ENCODE results near the gene PKP2.

The PKP2 gene

DNA sequence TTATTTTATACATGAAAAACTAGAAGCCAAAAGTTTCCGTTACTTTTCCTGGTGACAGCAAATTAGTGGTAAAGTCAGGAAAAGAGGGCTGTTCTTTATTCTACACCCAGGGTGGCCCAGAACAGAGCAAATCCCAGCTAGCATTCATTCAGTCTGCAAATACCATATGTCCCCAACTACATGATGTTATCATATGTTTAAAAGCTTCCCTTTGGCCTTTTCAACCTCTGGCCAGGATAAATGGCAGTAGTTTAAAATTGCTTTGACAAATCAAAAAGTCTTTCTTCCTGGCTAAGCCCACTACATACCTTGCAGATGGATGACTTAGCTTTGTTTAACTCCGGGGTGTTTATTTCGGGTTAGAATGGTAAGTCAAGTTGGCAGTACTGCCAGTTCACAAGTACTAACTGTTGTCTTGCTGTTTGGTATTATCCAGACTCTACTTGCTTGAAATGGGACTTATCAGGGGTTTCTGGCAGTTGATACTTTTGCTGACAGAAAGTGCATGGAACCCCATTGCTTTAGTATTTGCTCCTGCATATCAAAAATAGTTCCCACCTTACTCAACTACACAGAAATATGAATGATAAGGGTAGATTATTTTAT is 69.7 kb downstream of the PKP2 start:
- Histone ChIP-seq H3K27me3 (ENCODE audit: control insufficient read depth, insufficient read depth, low read length) (no peaks in the 10 kb centered on the region), H3K36me3 (ENCODE audit: control insufficient read depth, low read depth, low read length) (peaks cover 3% of the 10 kb centered on the region), H3K27ac (ENCODE audit: low read length) (no peak overlapping the region), H3K9ac (ENCODE audit: low read length) (no peak overlapping the region), H3K9me3 (ENCODE audit: control insufficient read depth, low read depth, low read length) (no peaks in the 10 kb centered on the region), H3K4me3 (ENCODE audit: low read length) (no peak overlapping the region), H3K4me1 (ENCODE audit: control insufficient read depth, low read depth, low read length) (no peaks in the 10 kb centered on the region)

DNA sequence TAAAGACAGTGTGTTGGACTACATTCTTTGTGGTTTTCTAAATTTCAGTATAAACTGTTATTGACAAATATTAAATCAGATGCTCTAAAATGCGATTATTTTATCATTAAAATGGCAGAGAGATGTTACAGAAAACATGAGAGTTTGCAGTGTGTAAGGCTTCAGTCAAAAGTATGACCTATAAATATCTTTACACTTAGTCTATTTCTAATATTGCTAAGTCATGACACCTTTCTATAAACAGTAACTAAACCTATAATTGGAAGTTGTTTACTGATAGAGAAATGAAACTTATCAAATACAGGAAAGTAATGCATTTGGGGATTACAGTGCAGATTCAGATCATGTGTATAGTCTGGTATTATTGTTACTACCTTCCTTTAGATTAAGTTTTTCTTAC is 72.0 kb downstream of the PKP2 start:
- Histone ChIP-seq H3K36me3 (ENCODE audit: control insufficient read depth, low read depth, low read length) (peaks cover 6% of the 10 kb centered on the region), H3K27ac (ENCODE audit: low read length) (no peak overlapping the region), H3K4me1 (ENCODE audit: control insufficient read depth, low read depth, low read length) (no peaks in the 10 kb centered on the region)

DNA sequence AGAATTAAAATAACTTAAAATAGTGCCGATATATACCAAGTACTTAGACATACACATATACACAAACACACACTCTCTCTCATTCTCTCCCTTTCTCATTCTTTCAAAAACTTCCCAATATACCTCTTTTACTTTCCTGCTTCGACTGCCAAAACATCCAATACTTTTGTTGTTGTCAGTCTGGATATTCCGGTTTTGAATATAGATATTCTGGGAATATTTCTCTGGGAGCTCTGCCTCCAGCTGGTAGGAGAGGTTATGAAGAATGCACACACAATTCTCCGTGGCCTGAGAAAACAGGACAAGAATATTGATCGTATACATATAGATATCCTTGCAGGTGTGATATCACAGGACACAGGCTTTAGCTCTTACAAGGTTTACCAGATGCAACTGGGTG is 74.2 kb downstream of the PKP2 start:
- Histone ChIP-seq H3K27ac (ENCODE audit: low read length) (no peak overlapping the region), H3K9me3 (ENCODE audit: control insufficient read depth, low read depth, low read length) (no peaks in the 10 kb centered on the region), H3K9ac (ENCODE audit: low read length) (no peak overlapping the region), H3K27me3 (ENCODE audit: control insufficient read depth, insufficient read depth, low read length) (no peaks in the 10 kb centered on the region), H3K4me3 (ENCODE audit: low read length) (no peak overlapping the region), H3K4me1 (ENCODE audit: control insufficient read depth, low read depth, low read length) (no peaks in the 10 kb centered on the region), H3K36me3 (ENCODE audit: control insufficient read depth, low read depth, low read length) (peaks cover 6% of the 10 kb centered on the region)

More for the DNA sequence above, 72.0 kb downstream of the PKP2 start:
- no peaks in the 10 kb centered on the region for H3K9me3 ChIP-seq (ENCODE audit: control insufficient read depth, low read depth, low read length)
- H3K27me3 ChIP-seq (ENCODE audit: control insufficient read depth, insufficient read depth, low read length), result no peaks in the 10 kb centered on the region
- H3K9ac ChIP-seq (ENCODE audit: low read length), result no peak overlapping the region
- H3K4me3 ChIP-seq (ENCODE audit: low read length), result no peak overlapping the region

DNA sequence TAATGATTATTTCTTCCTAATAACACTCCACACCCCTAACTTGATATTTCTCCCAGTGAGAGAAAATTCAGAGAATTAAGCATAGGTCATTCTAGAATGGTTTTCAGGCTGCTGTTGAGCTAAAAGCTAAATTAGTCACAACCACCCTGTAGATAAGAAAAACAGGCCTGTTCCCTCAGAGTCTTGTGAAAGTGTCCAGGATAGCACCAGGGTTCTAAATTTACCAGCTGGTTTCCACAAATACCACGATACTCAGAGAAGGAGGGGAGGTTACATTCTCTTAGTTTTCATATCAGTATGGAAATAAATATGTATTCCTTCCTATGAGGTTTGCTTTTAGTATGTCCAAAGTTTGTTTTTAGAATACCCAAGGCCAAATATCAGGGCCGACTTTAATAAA is 74.9 kb downstream of the PKP2 start:
- Histone ChIP-seq H3K27ac (ENCODE audit: low read length) (no peak overlapping the region), H3K4me1 (ENCODE audit: control insufficient read depth, low read depth, low read length) (no peaks in the 10 kb centered on the region), H3K4me3 (ENCODE audit: low read length) (no peak overlapping the region), H3K27me3 (ENCODE audit: control insufficient read depth, insufficient read depth, low read length) (no peaks in the 10 kb centered on the region), H3K9me3 (ENCODE audit: control insufficient read depth, low read depth, low read length) (no peaks in the 10 kb centered on the region), H3K9ac (ENCODE audit: low read length) (no peak overlapping the region), H3K36me3 (ENCODE audit: control insufficient read depth, low read depth, low read length) (peaks cover 6% of the 10 kb centered on the region)

DNA sequence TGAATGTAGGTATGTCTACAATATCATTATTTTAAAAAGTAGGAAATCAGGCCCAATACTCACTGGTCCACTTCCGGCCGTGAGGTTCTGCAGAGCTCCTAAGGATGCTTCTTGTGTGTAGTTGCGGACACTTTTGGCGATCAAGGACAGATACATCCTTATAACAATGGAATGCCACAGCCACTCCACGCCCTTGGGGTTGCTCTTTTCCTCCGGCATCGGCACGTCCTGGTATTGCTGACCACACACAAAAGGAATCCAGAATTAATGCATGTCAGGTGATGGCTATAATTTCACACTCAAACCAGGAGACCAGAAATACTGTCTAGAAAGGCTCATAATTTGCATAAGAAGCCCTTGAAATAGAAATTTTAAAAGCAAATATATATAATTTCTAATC is 75.3 kb downstream of the PKP2 start:
- Histone ChIP-seq H3K36me3 (ENCODE audit: control insufficient read depth, low read depth, low read length) (peaks cover 6% of the 10 kb centered on the region), H3K27me3 (ENCODE audit: control insufficient read depth, insufficient read depth, low read length) (no peaks in the 10 kb centered on the region), H3K27ac (ENCODE audit: low read length) (no peak overlapping the region), H3K4me3 (ENCODE audit: low read length) (no peak overlapping the region), H3K4me1 (ENCODE audit: control insufficient read depth, low read depth, low read length) (no peaks in the 10 kb centered on the region), H3K9ac (ENCODE audit: low read length) (no peak overlapping the region), H3K9me3 (ENCODE audit: control insufficient read depth, low read depth, low read length) (no peaks in the 10 kb centered on the region)

DNA sequence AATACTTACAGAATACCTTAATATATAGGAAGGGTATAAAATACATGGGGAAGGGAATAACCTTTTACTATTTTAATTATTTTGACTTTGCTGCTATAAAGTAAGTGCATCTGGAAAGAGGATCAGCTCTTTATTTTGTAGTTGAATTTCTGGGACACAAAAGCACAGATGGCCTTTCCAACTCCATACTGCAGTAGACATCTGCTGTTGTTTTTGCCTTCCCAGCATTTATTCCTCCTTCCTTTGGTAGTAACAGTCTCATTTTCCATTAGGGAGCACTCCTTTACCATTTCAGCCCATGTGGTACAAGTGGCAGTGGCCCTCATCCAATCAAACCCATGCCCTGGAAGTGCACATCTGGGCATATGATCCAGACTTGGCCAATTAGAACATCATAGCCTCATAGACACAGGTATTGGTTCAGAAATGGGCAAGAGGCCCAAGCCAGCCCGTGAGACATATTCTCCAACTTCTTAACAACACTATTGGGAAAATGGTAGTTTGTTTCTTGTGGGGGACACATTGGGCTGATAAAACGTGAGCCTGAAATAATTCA is 76.1 kb downstream of the PKP2 start:
- H3K9ac ChIP-seq (ENCODE audit: low read length), result no peak overlapping the region
- H3K4me3 ChIP-seq (ENCODE audit: low read length), result no peak overlapping the region
- H3K27me3 ChIP-seq (ENCODE audit: control insufficient read depth, insufficient read depth, low read length), result no peaks in the 10 kb centered on the region
- no peaks in the 10 kb centered on the region for H3K9me3 ChIP-seq (ENCODE audit: control insufficient read depth, low read depth, low read length)
- peaks cover 6% of the 10 kb centered on the region for H3K36me3 ChIP-seq (ENCODE audit: control insufficient read depth, low read depth, low read length)
- H3K27ac ChIP-seq (ENCODE audit: low read length), result no peak overlapping the region
- H3K4me1 ChIP-seq (ENCODE audit: control insufficient read depth, low read depth, low read length), result no peaks in the 10 kb centered on the region

DNA sequence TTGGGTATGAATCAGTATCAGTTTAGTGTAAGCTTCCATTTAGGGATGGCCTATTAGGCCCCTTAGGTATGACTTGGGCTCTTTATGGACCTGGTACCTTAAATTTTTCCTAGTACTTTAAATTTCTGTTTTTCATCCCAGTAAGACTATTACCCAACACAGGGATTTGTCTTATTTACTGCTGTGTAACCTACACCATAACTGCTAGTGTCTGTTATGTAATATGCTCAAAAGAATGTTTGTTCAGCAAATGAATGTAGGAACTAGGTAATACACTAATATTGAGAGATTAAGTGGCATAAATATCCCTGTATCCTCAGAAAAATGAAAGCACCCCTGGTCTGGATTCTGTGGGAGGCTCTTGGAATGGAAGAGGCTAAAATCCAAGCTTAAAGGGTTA is 77.2 kb downstream of the PKP2 start:
- H3K4me3 ChIP-seq (ENCODE audit: low read length), result no peak overlapping the region
- H3K27ac ChIP-seq (ENCODE audit: low read length), result no peak overlapping the region
- no peaks in the 10 kb centered on the region for H3K4me1 ChIP-seq (ENCODE audit: control insufficient read depth, low read depth, low read length)
- no peak overlapping the region for H3K9ac ChIP-seq (ENCODE audit: low read length)
- no peaks in the 10 kb centered on the region for H3K27me3 ChIP-seq (ENCODE audit: control insufficient read depth, insufficient read depth, low read length)
- H3K9me3 ChIP-seq (ENCODE audit: control insufficient read depth, low read depth, low read length), result no peaks in the 10 kb centered on the region
- H3K36me3 ChIP-seq (ENCODE audit: control insufficient read depth, low read depth, low read length), result peaks cover 6% of the 10 kb centered on the region

DNA sequence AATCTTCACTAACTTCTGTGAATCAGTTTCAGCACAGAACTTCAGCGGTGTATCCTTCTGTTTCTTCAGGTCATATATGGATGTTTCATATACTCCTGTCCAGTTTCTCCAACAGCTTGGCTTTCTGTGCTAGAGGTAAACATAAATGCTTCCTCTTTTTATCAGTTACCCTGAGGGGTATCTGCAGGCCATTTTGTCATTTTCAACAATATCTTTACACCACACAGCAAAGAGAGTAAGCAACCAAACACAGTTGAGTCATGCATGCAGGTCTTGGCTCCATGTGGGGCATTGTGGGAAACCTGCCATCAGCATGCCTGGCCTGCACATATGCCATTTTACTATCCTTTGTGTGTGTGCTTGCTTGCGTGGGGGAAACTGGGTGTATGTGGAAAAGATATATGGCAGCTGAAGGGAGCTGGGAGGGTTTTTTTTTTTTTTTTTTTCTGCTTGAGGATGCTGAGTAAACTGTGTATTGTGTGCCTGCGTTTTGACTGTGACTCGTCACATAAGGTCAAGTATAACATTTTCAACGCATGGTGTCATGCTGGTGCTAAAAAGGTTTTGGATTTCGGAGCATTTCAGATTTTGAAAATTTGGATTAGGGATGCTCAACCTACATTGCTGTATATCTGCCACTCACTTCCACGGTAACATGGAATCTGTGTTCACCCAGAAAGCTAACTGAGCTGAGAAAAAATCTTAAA is 84.7 kb downstream of the PKP2 start:
- H3K9ac ChIP-seq (ENCODE audit: low read length), result no peak overlapping the region
- no peaks in the 10 kb centered on the region for H3K4me1 ChIP-seq (ENCODE audit: control insufficient read depth, low read depth, low read length)
- H3K27ac ChIP-seq (ENCODE audit: low read length), result no peak overlapping the region
- no peaks in the 10 kb centered on the region for H3K9me3 ChIP-seq (ENCODE audit: control insufficient read depth, low read depth, low read length)
- no peak overlapping the region for H3K4me3 ChIP-seq (ENCODE audit: low read length)
- H3K27me3 ChIP-seq (ENCODE audit: control insufficient read depth, insufficient read depth, low read length), result no peaks in the 10 kb centered on the region
- H3K36me3 ChIP-seq (ENCODE audit: control insufficient read depth, low read depth, low read length), result no peaks in the 10 kb centered on the region

DNA sequence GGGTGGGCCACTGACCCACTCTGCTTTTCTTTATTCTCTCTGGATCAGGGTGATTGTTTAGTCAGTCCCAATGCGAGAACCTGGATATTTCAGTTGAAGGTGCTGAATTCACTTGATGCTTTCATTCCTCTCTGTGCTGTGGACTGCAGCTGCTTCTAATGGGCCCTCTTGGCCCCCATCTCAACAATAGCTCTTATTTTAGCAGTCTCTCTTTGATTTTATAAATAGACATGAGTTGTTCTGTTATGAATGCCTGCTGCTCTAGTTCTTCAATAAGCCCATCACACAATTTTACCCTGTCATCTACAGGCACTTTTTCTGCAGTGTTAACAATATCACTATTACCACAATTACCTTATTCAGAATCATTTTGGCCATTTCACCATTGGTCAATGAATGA is 86.7 kb downstream of the PKP2 start:
- H3K27me3 ChIP-seq (ENCODE audit: control insufficient read depth, insufficient read depth, low read length), result no peaks in the 10 kb centered on the region
- H3K9me3 ChIP-seq (ENCODE audit: control insufficient read depth, low read depth, low read length), result no peaks in the 10 kb centered on the region
- H3K9ac ChIP-seq (ENCODE audit: low read length), result no peak overlapping the region
- no peak overlapping the region for H3K4me3 ChIP-seq (ENCODE audit: low read length)
- H3K27ac ChIP-seq (ENCODE audit: low read length), result no peak overlapping the region
- H3K4me1 ChIP-seq (ENCODE audit: control insufficient read depth, low read depth, low read length), result no peaks in the 10 kb centered on the region
- no peaks in the 10 kb centered on the region for H3K36me3 ChIP-seq (ENCODE audit: control insufficient read depth, low read depth, low read length)

DNA sequence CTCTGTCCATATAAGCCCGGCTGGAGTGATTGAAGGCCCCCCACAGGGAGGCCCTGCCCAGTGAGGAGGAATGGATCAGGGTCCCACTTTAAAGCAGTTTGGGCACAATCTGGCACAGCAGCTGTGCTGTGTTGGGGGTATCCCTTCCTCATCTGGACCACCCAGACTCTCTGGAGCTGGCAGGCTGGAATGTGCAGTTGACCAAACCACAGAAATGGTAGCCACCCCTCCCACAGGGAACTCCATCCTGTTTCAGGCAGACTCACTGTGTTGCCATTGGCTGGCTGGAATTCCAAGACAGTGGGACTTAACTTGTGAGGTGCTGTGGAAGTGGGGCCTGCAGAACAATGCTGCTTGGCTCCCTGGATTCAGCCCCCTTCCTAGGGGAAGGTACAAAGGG is 87.4 kb downstream of the PKP2 start:
- no peaks in the 10 kb centered on the region for H3K9me3 ChIP-seq (ENCODE audit: control insufficient read depth, low read depth, low read length)
- no peak overlapping the region for H3K9ac ChIP-seq (ENCODE audit: low read length)
- no peak overlapping the region for H3K27ac ChIP-seq (ENCODE audit: low read length)
- H3K36me3 ChIP-seq (ENCODE audit: control insufficient read depth, low read depth, low read length), result no peaks in the 10 kb centered on the region
- H3K27me3 ChIP-seq (ENCODE audit: control insufficient read depth, insufficient read depth, low read length), result no peaks in the 10 kb centered on the region
- no peak overlapping the region for H3K4me3 ChIP-seq (ENCODE audit: low read length)
- H3K4me1 ChIP-seq (ENCODE audit: control insufficient read depth, low read depth, low read length), result no peaks in the 10 kb centered on the region

DNA sequence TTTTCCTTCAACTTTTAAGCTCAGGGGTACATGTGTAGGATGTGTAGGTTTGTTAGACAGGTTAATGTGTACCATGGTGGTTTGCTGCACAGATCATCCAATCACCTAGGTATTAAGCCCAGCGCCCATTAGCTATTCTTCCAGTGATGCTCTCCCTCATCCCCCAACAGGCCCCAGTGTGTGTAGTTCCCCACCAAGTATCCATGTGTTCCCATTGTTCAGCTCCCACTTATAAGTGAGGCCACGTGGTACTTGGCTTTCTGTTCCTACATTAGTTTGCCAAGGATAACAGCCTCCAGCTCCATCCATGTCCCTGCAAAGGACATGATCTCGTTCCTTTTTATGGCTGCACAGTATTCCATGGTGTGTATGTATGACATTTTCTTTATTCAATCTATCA is 92.3 kb downstream of the PKP2 start:
- Histone ChIP-seq H3K27me3 (ENCODE audit: control insufficient read depth, insufficient read depth, low read length) (no peaks in the 10 kb centered on the region), H3K27ac (ENCODE audit: low read length) (no peak overlapping the region), H3K9ac (ENCODE audit: low read length) (no peak overlapping the region), H3K36me3 (ENCODE audit: control insufficient read depth, low read depth, low read length) (no peaks in the 10 kb centered on the region), H3K9me3 (ENCODE audit: control insufficient read depth, low read depth, low read length) (no peaks in the 10 kb centered on the region), H3K4me3 (ENCODE audit: low read length) (no peak overlapping the region), H3K4me1 (ENCODE audit: control insufficient read depth, low read depth, low read length) (no peaks in the 10 kb centered on the region)
